ENCODE data around the gene EIF2AK3.

DNA sequence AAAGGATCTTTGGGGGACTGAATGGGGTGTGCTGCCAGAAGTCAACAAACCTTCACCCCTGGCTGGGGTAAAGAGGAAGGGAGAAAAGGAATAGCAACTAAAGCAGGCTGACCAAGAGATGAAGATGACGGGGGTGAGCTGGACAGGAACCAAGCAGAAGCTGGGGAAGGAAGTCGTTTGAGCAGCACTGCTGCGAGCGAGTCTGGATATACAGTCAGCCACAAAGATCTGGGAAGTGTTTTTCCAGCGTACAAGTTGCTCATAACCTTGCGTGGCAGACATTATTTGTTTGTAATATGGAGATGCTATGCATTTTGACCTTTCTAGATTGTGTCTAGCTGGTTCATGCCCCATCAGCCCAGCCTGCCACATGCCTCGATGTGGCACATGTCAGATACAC lies 71.2 kb downstream of the EIF2AK3 start:
- TF ChIP-seq EZH2 (IDR thresholded peaks at IDR 0.05; ENCODE audit: borderline replicate concordance, low read length) = no peak
- TF ChIP-seq, protein P1, sequence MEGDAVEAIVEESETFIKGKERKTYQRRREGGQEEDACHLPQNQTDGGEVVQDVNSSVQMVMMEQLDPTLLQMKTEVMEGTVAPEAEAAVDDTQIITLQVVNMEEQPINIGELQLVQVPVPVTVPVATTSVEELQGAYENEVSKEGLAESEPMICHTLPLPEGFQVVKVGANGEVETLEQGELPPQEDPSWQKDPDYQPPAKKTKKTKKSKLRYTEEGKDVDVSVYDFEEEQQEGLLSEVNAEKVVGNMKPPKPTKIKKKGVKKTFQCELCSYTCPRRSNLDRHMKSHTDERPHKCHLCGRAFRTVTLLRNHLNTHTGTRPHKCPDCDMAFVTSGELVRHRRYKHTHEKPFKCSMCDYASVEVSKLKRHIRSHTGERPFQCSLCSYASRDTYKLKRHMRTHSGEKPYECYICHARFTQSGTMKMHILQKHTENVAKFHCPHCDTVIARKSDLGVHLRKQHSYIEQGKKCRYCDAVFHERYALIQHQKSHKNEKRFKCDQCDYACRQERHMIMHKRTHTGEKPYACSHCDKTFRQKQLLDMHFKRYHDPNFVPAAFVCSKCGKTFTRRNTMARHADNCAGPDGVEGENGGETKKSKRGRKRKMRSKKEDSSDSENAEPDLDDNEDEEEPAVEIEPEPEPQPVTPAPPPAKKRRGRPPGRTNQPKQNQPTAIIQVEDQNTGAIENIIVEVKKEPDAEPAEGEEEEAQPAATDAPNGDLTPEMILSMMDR (IDR thresholded peaks at IDR 0.05; ENCODE audit: low read length) = no peak

All from OCI-LY1 (cell line).